Activated gamma-delta T cell (primary cell): ENCODE measurements around the gene SNRNP70.
"Not testable (repeated sequence)": the region's sequence is repeated elsewhere in the genome, so short reads cannot be mapped to it uniquely, and the experiment has no call there.

ENCODE experiments used
- DNase-seq: peaks from one replicate; lab custom pipeline; 2025; lab: John Stamatoyannopoulos, UW

Gene SNRNP70

DNA sequence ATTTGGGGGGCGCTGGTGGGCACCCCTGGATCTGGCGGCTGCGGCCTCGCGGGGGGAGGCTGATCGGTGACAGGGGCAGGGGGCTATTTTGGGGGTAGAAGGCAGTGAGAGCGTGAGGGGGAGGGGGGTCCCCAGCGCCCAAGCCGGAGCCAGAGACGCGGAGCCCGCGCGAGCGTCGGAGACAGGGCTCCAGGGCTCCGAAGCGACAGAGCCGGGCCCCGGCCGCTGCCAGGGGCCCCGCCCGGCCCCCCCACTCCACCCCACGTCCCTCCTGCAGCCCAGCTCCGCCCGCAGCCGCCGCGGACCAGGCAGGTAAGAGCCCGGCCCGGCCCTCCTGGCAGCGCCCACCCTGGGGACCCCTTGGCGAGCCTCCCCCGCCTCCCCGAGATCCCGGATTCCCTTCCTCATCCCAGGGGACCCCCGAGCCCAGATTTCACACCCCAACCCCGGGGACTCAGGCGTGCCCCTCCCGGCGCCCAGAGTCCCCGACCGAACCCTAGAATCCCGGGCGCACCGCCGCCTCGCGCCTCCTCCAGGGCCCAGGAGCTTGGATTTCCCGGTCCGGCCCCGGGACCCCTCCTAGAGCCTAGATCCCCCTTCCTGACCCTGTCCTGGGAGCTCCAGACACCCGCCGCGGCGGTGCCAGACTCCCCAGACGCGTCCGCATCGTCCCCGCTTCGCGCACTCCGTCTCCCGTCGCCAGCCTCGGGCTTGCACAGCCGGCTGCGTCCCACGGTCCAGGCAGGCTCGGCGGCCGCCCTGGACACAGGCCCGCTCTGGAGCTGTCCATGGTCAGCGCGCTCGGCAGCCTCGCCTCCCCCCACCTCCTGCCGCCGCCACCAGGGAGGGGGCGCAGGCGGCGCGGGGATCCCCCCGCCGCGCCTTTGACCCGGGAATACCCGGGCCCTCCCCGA lies 34.4 kb downstream of the SNRNP70 start, which contains the start of gene PPFIA3:
Gene PPFIA3, plus strand, starts transcription at position 134 of the 914 bp plus-strand sequence. CDS start 8,330 bp downstream, outside the sequence.
- DNase-seq = no peak

DNA sequence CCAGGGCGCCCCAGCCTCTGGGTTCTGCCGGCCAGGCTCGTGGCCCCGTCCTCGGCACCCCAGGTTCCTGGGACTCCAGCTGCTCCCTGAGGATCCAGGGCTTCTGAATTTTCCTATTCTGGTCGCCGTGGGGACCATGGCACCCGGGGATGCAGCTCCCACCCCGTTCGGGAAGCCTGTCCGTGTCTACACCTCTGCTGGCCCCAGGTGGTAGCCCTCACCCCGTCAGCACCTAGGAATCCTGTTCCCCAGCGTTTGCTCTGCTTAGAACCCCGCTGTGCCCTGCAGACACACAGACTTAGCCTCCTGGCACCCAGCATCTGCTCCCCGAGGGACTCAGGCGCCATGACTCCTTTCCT lies 35.1 kb downstream of the SNRNP70 start:
- DNase-seq = no peak

DNA sequence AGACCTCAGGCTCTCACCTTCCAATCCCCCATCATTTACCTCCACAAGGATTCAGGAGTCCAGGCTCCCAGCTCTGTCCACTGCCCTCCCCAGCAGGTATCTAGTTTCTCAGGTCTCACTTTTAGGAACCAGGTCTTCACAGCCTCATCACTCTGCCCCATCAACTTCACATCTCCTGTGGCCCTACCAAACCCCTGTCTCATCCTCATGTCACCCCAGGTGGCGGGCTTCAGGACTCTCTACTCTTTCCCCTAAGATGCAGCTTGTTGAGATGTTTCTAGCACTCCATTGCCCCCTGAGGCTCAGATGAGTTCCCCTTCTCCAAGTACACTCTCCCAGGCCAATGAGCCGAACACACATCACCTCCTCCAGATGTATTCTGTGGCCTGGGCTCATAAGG lies 35.6 kb downstream of the SNRNP70 start:
- DNase-seq = no peak

DNA sequence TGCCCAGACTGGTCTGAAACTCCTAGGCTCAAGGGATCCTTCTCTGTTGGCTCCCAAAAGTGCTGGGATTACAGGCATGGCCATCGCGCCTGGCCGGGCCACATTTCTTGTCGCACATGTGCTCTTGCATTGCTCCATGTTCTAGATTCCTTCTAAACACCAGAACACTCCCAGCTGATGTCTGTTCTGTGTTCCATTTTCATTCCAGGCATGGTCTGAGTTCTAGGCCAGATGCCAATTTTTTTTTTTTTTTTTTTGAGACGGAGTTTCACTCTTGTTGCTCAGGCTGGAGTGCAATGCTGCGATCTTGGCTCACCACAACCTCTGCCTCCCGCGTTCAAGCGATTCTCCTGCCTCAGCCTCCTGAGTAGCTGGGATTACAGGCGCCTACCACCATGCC lies 36.6 kb downstream of the SNRNP70 start:
- DNase-seq = not testable (repeated sequence)

DNA sequence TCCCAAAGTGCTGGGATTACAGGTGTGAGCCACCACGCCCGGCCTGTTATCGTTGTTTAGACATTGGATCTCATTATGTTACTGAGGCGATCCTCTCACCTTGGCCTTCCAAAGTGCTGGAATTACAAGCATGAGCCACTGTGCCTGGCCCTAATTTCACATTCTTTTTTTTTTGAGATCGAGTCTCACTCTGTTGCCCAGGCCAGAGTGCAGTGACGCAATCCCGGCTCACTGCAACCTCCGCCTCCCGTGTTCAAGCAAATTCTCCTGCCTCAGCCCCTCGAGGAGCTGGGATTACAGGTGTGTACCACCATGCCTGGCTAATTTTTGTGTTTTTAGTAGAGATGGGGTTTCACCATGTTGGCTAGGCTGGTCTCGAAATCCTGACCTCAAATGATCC lies 38.0 kb downstream of the SNRNP70 start:
- DNase-seq = not testable (repeated sequence)

DNA sequence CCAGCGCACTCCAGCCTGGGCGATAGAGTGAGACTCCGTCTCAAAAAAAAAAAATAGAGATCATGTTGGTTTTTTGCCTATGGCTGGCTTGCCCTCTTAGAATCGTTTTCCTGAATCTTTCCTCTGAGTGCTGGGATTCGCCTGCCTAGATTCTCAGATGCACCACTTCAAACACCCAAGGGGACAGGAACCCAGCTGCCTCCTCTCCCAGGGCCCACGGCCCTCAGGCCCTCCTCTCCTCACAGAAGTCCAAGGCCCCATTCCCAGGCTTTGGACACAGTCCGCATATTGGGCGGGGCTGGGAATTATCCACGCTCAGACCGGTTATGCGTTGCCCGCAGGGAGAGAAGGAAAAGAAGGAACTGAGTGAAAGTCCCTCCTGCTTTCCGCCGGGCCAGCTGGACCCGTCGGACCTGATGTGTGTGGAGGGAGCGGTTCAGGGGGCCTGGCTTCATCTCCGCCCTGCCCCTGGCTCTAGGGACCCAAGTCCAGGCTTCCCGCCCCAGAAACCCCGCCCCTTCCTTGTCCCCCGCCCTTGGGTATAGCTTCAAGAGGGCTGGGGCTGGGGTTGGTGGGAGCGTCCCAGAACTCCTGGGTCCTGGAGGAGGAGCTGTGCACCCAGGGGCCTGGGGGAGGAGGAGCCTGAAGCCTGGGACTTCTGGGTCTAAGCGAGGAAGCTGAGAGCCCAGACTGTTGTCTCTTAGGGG lies 39.9 kb downstream of the SNRNP70 start:
- no peak for DNase-seq

DNA sequence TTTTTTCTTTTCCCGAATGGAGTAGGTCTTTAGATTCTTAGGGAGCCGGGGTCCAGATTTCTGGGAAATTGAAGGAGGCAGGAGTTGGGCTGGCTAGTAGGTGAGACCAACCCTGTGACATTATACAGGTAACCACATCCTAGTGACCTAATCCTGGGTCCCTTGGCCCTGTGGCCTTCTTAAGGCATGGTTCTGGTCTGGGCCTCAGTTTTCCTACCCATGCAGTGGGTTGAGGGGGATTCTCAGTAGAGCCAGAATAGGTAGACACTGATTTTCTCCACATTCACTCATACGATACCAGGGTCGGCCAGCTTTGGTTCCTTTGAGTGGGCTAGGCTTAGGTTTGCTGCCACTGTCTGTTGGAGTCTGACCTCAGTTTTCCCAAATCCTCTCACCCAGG lies 41.3 kb downstream of the SNRNP70 start:
- DNase-seq = no peak

DNA sequence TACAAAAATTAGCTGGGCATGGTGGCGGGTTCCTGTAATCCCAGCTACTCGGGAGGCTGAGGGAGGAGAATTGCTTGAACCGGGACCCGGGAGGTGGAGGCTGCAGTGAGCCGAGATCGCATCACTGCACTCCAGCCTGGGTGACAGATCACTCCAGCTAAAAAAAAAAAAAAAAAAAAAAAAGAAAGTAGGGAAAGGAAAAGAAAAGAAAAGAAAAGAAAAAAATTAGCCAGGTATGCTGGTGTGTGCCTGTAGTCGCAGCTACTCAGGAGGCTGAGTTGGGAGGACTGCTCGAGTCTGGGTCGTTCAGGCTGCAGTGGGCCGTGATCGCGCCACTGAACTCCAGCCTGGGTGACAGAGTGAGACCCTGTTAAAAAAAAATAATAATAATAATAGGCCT lies 42.0 kb downstream of the SNRNP70 start:
- not testable (repeated sequence) for DNase-seq

DNA sequence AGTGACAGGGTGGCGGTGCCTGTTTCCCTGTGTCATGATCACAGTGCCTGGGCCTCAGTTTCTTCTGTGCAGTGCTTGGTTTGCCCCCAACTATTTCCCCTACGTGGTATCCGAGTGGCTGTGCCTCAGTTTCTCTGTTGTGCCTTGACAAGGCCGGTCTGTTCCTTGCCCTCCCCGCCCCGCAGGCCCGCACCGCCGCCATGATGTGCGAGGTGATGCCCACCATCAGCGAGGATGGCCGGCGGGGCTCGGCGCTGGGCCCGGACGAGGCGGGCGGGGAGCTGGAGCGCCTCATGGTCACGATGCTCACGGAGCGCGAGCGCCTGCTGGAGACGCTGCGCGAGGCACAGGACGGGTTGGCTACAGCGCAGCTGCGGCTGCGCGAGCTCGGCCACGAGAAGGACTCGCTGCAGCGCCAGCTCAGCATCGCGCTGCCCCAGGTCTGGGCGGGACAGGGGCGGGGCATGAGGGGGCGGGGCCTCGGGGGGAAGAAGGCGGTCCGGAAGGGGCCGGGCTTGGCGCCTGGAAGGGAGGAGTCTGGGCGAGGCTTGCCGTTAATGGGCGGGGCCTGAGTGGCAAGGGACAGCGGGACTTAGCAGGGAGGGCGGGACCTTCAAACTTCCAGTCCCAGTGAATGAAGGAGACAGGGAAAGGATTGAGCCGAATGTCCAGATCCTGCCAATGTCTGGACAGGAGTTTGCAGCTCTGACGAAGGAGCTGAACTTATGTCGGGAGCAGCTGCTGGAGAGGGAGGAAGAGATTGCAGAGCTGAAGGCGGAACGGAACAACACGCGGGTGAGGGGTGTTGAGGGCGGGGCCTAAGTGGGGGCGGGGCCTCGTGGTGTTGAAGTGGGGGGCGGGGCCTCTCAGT lies 42.7 kb downstream of the SNRNP70 start:
- peak; percentile 91 for DNase-seq

DNA sequence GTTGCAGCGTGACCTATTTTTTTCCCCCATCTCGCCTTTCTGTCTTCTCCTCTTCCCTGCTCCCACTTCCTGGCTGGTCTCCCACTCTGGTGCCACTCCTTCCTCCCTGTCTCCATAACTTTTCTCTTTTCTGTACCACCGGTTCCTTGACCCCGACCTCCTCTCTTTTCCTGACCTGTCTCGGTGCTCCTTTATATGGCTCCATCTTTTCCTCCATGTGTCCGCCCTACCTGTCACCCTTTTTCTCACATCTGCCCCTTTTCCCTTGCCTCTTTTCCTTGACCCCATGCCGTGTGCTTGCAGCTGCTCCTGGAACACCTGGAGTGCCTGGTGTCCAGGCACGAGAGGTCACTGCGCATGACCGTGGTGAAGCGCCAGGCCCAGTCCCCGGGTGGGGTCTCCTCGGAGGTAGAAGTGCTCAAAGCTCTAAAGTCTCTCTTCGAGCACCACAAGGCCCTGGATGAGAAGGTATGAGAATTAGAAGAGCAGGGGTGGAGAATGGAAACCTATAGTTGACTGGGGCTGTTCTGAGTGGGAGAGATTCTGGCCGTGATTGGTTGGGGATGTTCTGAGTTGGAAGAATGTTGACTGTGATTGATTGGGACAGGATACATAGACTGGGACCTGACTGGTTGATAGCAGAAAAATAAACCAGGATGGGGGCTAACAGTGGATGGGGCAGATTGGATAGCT lies 43.4 kb downstream of the SNRNP70 start:
- DNase-seq = no peak

DNA sequence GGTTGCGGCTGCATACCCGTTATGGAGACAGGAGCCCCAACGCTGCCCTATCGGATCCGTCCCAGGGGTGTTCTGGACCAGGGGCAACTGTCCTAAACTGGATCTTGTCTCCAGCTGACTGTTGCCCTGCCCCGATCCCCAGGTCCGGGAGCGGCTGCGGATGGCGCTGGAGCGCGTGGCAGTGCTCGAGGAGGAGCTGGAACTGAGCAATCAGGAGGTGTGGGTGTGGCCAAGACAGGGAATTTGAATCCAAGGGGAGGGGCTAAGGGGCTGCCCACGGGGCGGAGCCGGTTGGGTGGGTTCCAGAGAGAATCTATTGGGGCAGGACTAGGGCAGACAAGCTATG lies 44.0 kb downstream of the SNRNP70 start:
- no peak for DNase-seq

DNA sequence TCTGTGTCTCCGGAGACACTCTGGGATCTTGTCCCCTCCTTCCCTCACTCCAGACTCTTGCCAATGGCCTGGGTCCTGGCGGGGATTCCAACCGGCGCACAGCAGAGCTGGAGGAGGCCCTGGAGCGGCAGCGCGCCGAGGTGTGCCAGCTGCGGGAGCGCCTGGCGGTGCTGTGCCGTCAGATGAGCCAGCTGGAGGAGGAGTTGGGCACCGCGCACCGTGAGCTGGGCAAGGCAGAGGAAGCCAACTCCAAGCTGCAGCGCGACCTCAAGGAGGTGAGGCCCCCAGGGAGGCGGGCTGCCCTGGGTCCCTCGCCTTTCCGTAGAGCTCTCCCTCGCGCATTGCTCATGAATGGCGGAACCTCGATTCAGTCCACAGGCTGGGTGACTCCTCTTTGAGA lies 45.1 kb downstream of the SNRNP70 start:
- no peak for DNase-seq

DNA sequence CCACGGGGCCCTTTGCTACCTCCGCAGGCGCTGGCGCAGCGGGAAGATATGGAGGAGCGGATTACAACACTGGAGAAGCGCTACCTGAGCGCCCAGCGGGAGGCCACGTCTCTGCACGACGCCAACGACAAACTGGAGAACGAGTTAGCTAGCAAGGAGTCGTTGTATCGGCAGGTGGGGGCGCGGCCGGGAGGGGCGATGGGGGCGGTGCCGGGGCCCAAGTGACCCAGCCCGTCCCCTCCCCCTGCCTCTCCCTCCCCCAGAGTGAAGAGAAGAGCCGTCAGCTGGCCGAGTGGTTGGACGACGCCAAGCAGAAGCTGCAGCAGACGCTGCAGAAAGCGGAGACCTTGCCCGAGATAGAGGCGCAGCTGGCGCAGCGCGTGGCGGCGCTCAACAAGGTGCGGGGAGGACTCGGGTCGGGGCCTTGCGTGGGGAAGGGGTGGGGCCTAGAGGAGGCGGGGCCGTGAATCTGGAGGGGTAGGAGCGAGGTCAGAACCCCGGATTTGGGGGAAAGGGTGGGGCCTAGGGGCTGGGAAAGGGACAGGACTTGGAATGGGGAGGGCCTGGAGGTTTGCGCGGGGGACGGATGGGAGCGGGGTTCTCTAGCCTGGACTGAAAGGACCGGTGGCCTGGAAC lies 47.8 kb downstream of the SNRNP70 start:
- DNase-seq = no peak

DNA sequence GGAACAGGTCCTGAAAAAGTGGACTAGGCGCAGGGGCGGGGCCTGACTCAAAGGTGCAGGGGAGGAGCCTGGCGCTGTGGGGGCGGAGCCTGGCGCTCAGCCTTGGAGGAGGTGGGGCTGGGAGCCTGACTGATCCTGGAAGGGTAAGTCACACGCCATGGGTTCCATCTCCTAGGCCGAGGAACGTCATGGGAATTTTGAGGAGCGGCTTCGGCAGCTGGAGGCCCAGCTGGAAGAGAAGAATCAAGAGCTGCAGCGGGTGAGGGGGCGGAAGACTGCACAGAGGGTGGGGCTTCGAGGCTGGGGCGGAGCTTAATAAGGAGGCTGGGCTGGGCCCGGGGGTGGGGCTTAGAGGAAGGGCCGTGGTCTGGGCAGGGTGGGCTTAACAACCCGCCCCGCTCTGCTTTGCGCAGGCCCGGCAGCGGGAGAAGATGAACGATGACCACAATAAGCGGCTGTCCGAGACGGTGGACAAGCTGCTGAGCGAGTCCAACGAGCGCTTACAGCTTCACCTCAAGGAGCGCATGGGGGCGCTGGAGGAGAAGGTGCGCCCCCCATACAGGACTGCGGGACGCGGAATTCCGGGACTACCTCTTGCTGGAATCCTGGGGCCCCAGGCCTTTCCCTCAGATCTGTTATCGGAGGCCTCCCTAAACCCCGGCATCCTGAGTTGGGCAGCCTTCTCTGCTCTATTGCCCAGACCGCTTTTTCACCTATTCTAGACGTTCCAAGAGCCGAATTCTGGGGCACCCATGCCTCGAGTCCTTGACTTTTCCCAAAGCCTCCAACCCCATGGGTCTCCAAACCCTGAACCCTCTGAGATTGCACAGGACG lies 48.6 kb downstream of the SNRNP70 start:
- no peak for DNase-seq

DNA sequence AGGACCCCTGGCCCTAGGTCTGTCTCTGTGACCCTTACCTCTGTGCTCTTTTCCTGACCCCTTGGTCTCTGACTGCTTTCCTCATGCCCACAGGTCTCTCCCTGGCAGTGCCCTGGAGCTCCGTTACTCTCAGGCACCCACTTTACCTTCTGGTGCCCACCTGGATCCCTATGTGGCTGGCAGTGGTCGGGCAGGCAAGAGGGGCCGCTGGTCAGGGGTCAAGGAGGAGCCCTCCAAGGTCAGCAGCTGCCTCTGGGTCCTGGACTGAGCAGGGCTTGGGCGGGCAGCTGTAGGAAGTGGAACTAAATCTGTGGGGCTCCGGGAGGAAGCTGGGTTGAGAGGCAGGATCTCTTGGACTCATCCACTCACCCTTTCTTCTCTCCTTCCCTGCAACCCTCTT lies 50.4 kb downstream of the SNRNP70 start:
- no peak for DNase-seq

DNA sequence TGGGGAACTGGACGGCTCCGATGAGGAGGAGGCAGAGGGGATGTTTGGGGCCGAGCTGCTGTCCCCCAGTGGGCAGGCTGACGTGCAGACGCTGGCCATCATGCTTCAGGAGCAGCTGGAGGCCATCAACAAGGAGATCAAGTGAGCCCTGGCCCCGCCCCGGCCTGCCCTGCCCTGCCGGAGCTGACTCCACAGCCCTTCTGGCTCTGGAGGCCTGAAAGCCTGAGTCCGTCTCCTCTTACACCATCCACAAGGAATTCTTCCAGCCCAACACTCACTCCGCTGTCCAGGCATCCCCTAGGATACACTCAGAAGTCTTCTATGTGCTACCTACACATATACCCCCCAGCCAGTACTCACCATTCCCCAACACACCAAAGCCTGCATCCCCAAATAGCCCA lies 51.5 kb downstream of the SNRNP70 start:
- DNase-seq = no peak

DNA sequence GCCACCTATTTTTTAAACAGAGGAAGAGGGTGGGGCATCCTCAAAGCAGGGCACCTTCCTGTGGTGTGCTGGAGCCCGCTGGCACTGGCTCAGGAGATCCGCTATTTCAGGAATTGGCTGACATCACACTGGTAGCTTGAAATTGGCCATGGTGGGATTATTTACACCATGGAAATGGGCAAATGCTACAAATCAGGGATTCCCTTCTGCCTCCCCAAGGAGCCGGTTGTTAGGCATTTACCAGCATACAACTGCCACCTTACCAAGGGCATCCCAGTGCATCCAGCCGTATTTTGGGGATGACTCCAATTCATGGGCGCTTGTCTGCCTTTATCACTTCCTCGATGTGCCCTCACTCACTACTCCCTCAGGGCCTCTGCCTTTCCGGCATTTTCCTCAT lies 55.7 kb downstream of the SNRNP70 start:
- DNase-seq = no peak

DNA sequence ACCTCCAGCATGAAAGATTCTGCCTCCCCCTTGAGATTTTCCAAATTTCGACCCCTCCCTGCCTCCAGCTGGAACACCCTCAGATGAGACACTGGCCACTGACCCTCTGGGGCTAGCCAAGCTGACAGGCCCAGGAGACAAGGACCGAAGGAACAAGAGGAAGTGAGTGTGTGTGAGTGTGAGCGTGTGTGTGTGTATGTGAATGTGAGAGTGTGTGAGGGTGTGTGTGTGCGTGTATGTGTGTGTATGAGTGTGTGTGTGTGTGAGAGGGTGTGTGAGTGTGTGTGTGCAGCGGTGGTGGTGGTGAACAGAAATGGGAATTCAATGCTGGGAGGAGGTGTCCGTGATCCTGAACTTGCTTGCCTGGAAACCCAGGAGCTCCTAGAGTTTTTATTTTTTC lies 56.1 kb downstream of the SNRNP70 start:
- DNase-seq = no peak

DNA sequence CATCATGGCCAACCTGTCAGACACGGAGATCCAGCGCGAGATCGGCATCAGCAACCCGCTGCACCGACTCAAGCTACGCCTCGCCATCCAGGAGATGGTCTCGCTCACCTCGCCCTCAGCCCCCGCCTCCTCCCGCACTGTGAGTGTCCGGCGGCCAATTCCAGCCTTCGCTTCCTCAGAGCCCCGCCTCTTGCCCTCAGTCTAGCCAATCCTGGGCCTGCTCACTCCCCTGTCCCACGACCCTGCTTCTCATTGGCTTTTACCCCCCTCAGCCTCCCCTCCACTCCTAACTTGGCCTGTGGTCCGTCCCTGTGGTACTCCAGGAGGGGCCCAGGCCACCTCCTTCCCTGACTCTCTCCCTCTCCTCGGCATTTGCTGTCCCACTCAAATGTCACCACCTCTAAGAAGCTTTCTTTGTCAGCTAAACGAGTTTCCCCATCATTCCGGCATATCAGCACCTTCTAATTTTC lies 57.6 kb downstream of the SNRNP70 start:
- DNase-seq = no peak
